SW 1271 (cell line): ENCODE measurements around the gene PRSS53.

Experiments
- DNase-seq, 2 experiments: peaks; one replicate each; lab custom pipeline; 2025; lab: John Stamatoyannopoulos, UW

Gene PRSS53

DNA sequence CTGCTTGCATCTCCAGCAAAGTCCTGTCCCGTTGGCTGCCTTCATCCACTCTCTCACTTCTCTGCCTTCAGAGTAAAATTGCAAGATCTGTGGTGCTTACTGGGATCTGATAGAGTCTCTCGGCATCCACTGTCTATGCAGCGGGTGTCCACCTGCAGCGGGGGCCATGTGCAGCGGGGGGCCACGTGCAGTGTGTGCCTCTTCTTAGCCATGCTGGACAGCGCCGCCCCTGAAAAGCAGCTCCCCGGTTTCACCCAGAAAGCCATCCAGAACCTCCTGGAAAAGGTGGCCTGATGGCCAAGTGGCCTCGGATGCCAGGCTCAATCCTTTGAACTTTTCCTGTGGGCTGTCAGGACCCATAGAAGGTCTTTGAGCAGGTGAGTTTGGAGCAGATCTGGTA lies 45.9 kb downstream of the PRSS53 start:
- no peak for DNase-seq

DNA sequence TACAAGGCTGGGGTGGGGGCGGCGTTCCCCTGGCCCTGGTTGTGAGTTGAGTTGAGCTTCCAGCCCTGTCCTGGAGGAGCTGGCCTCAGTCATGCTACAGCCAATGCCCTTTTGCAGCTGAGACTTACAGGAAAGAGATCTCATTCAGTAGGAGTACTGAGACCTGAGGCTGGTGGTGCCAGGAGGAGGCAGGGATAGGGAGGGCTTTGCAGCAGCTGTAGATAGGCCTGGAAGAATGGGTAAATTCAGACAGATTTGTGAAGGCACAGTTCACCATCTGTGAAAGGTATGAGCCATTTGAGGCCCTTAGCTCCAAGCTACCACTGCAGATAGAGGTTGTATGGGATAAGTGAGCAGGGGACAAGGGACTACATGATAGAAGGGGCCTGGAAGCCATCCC lies 49.8 kb downstream of the PRSS53 start:
- no peak for DNase-seq

DNA sequence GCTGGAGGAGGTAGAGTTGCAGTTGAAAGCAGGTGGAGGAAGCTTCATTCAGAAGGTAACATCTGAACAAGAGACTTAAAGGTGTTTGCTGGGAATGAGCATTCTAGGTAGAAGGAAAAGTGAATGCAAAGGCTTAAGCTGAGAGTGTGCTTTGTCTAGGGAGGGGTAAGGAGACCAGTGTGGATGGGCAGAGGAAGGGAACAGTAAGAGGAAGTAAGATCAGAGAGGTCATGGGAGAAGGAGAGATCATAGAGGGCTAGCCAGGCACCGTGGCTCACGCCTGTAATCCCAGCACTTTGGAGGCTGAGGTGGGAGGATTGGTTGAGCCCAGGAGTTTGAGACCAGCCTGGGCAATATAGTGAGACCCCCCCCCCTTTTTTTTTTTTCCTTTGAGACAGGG lies 52.1 kb downstream of the PRSS53 start:
- no peak for DNase-seq

DNA sequence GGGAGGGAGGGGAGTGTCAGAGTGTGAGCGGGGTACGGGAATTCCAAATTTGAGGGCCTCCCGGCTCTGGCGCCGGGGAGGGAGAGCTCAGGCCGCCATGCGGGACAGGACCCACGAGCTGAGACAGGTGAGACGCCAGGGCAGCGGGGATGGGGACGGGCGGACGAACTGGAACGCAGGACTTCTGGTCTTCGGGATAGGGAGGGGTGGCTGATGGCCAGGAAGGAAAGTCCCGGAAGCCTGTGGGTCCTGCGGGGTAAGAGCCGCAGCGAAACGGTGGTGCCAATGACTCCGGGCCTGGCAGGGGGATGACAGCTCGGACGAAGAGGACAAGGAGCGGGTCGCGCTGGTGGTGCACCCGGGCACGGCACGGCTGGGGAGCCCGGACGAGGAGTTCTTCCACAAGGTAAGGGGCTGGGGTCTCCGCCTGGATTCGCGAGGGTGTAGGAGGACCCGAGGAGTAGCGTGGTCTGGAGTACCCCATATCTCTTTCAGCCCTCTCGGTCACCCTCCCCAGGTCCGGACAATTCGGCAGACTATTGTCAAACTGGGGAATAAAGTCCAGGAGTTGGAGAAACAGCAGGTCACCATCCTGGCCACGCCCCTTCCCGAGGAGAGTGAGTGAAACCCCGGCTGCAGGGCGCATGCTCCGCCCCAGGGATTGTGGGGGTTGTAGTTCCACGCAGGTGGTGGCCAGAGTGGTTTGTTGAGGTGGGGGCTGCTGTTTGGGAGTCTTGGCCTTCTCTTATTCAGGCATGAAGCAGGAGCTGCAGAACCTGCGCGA lies 54.8 kb downstream of the PRSS53 start:
- DNase-seq: peak; percentile 37 to 79
